A673 (cell line): ENCODE data around the gene KIFC3.

Source experiments
- CTCF ChIP-seq: fragments of 300-800, 200-600 bp; sonication (generic); conservative IDR thresholded peaks from 2 replicates; pipeline ENCODE4 v1.5.1; 2017; ENCODE audit warnings: low read depth, mild to moderate bottlenecking, antibody characterized with exemption, low read length, moderate library complexity, mixed read lengths
- EZH2 ChIP-seq: fragments of 200-600 bp; sonication (generic); IDR thresholded peaks from 2 replicates; pipeline ENCODE4 v1.6.1; 2017; ENCODE audit warnings: borderline replicate concordance, low read depth, mild to moderate bottlenecking, mixed read lengths, antibody characterized with exemption, low read length; ENCODE audit not compliant: poor library complexity, severe bottlenecking

GRCh38 chr16:57845115-57845514 is 42.8 kb upstream of the KIFC3 start:
- TF ChIP-seq CTCF (no peak), EZH2 (no peak)
